Fibroblast of villous mesenchyme (primary cell): Measurements from ENCODE around the gene GSTM3. TPM values are rescaled to one million over a fixed set of nuclear protein-coding genes. Genes with fewer than 3 reads are reported as not detected.

ENCODE experiments used
- DNase-seq: peaks from one replicate; pipeline ENCODE4 v3.0.0-alpha.2; 2010; ENCODE audit warnings: low read depth
- H3K4me3 ChIP-seq: 2 replicates; pipeline ENCODE4 v1.5.1; 2011; ENCODE audit warnings: low read depth, mild to moderate bottlenecking, low read length
- total RNA-seq: library from RNA; depleted of rRNA; stranded (reverse); fragments of >200 nt; gene quantifications from 2 replicates; pipeline ENCODE4 v1.2.3, GENCODE V29; 2012
- TF ChIP-seq, protein P1 (sequence below): IDR thresholded peaks from 2 replicates; pipeline ENCODE4 v1.5.1; 2012; ENCODE audit warnings: low read depth, mild to moderate bottlenecking, low read length; ENCODE audit not compliant: insufficient read depth

Gene GSTM3
- total RNA-seq, 1 donor: 104 TPM

DNA sequence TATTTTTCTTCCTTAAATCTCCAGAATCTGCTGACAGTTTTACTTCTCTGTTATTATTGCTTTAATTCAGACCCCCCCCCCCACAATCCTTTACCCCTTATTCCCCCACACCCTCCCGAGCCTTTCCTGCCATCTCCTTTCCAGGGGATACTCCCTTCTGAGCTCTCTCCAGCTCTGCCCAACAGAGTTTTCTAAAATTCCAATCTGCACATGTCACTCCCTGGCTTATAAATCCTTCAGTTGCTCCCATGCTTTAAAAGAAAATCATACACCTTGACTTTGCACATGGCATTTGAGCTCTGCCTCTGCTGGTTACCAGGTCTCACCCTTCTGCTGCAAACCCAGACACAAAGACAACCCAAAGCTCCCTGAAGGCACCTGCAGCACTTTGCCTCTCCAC is 34.6 kb upstream of the GSTM3 start:
- no peak overlapping the region for H3K4me3 ChIP-seq
- TF ChIP-seq, protein P1, sequence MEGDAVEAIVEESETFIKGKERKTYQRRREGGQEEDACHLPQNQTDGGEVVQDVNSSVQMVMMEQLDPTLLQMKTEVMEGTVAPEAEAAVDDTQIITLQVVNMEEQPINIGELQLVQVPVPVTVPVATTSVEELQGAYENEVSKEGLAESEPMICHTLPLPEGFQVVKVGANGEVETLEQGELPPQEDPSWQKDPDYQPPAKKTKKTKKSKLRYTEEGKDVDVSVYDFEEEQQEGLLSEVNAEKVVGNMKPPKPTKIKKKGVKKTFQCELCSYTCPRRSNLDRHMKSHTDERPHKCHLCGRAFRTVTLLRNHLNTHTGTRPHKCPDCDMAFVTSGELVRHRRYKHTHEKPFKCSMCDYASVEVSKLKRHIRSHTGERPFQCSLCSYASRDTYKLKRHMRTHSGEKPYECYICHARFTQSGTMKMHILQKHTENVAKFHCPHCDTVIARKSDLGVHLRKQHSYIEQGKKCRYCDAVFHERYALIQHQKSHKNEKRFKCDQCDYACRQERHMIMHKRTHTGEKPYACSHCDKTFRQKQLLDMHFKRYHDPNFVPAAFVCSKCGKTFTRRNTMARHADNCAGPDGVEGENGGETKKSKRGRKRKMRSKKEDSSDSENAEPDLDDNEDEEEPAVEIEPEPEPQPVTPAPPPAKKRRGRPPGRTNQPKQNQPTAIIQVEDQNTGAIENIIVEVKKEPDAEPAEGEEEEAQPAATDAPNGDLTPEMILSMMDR: no peak
- DNase-seq: no peak

DNA sequence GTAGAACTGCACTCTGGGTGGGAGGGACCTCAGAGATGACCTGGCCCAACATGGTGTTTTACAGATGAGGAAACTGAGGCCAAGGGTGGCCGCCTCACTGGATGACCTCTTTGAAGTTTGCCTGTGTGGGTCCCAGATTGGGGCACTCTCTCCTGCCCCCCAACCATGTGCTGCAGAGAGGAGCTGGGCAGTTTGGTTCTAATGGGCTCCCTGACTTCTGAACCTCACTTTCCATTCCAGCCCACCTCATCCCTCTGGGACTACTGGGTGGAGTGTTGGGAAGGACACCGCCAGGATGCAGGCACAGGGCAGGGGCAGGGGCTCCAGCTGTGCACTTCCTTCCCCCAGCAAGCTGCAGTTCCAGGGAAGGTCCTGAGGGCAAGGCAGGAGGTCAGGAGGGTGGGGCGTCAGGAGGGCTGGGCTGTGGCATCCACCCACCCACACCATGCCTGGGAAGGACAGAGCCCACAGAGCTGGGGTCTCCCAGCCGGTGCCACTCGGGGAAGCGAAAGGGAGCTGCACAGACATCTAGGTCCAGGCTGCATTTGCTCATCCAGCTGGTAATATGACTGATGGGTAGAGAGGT is 33.2 kb upstream of the GSTM3 start:
- DNase-seq: no peak
- TF ChIP-seq, protein P1: no peak
- H3K4me3 ChIP-seq: no peak overlapping the region

DNA sequence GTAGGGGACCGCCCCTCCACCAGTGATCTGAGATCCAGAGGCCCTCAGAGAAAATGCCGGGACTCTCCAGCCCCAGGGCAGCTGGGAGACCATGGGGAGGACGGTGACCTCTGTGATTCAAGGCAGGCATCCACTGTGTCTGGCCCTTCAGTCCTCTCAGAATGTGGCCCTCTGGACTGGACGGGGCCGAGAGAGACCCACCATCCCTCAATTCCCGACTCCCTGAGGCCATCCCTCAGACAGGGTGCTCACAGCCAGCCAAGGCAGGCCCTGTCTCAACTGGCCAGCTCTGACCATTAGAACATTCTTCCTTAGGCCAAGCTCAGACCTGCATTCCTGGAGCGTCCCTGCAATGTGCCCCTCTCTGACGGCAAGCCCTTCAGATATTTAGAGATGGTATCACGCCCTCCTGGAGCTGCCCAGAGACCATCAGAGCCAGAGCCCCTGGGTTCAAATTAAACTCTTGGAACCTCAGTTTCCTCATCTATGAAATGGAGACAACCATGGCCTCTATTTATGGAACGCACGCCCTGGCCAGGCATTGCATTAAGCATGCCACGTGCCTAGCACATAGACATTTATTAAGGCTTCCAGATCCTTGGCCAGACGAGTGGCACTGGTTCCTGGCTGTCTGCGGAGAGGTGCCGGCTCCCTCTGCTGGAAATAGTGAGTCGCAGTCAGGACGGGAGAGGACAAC is 32.5 kb upstream of the GSTM3 start:
- TF ChIP-seq, protein P1: peak; percentile 95
- no peak overlapping the region for H3K4me3 ChIP-seq
- peak; percentile 91 for DNase-seq

DNA sequence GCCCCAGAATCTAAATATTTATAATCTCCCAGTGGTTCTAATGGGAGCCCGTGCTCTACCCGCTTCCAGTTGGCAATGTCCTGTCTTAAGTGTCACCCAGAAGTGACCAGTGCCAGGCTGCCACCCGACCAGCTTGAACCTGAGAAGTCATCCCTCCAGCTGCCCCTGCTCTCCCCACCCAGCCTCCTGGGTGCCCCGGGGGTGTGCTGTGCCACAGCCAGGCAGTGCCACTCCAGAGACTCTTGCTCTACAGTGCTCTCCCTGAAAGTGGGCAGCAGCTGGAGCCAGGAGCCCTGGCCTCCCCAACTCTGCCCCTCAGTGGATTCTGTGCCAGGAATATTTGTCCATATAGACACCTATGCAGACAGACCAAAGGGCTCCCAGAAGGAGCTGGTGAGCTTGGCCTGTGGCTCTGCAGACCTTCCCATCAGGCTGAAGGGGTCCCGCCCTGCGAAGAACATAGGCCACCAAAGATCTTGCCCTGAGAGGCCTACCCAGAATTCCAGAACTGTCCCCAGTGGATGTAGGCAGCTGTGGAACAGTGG is 31.9 kb upstream of the GSTM3 start:
- H3K4me3 ChIP-seq: no peak overlapping the region
- TF ChIP-seq, protein P1: no peak
- no peak for DNase-seq

DNA sequence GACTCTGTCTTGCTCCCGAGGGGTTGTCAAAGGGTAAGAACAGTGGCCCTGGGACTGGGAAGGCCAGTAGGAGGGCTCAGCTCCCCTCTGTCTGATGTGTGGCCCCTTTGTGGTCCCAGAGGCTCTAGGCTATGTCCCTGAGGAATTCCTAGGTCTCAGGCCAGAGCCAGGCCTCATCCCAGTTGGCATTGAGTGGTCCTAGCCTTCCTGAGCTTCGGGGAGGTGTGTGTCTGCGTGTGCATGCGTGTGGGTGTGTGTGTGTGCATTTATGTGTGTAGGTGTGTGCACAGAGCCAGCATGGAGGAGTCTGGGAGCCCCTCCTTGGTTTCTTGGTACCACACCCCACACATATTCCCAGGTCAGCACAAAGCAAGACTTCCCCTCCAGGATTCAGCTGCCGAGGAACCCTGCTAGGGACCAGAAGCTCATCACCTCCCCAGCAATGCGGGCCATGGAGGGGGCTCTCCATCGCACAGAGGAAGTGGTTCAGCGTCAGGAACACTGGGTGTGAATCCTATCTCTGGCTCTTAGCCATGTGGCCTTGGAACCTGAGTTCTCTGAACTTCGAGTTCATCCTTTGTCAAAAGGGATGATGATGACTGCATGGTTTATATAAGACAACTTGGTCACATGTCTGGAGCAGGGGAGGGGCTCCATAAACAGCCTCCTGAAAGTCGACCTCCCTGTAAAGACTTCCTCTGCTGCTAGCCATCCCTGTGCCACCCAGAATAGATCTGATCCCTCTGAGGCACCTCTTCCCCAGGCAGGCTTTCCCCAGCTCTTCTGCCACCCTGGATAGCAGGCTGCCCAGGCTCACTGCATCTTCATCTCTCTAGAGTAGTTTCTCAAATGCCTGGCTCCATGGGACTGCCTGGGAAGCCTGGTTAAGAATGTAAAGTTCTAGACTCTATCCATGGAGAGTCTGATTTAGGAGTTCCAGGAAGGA is 31.1 kb upstream of the GSTM3 start:
- H3K4me3 ChIP-seq: no peak overlapping the region
- TF ChIP-seq, protein P1: no peak
- no peak for DNase-seq

DNA sequence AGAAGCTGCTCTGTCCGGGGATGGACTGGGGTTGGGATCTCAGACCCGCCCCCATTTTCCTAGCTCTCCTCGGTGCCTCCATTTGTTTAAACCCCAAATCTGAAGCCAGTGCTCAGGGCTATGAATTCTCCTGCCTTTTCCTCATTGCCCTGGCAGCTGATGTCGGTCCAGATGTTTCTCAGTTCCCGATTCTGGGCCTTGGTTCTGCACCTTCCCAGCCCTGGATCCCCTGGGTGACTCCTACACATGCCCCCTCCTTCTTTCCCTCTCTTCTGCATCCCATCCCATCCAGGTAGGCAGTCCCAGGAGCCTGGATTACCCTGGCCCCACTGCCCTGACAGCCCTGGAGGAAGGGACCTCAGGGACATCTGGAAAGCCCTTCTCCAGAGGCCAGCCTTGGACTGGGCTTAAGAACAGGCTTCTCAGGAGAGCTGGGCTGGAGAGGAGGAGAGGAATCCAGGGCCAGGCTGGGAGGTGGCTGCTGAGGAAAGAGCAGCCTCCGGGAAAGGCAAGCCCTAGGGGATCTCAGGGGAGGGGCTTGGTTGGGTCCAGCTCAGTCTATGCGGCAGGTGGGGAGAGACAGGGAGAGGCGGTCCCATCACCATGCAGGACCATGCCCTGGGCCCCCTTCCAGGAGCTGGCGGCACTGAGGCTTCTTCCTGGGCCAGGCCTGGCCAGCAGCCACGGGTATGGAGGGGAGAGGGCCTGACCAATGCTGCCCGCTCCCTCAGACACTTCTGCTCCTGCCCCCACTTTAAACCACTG is 29.7 kb upstream of the GSTM3 start:
- TF ChIP-seq, protein P1: no peak
- no peak for DNase-seq
- H3K4me3 ChIP-seq: no peak overlapping the region
